ENCODE measurements around the gene GABARAP.
A peak's percentile ranks its signal among the peaks of the same experiment; 100 is the strongest.

GABARAP gene

GRCh38 chr17:7281074-7281952 is 39.1 kb upstream of the GABARAP start, which contains the start of gene SLC2A4 (continued):
- TF ChIP-seq, protein P1, sequence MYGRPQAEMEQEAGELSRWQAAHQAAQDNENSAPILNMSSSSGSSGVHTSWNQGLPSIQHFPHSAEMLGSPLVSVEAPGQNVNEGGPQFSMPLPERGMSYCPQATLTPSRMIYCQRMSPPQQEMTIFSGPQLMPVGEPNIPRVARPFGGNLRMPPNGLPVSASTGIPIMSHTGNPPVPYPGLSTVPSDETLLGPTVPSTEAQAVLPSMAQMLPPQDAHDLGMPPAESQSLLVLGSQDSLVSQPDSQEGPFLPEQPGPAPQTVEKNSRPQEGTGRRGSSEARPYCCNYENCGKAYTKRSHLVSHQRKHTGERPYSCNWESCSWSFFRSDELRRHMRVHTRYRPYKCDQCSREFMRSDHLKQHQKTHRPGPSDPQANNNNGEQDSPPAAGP (tag by site-specific recombination; IDR thresholded peaks at IDR 0.05) = 0 out of 2 replicates have a peak, but pooled peaks have one; percentile 24
- TF ChIP-seq ZNF585B (tag by site-specific recombination; IDR thresholded peaks at IDR 0.05) = no peak
- no peak for TF ChIP-seq ZNF350 (tag by site-specific recombination; IDR thresholded peaks at IDR 0.05)
- 0 out of 2 replicates have a peak, but pooled peaks have one; percentile 33 for TF ChIP-seq ZBTB10 (tag by site-specific recombination; IDR thresholded peaks at IDR 0.05)
- TF ChIP-seq ZNF544 (tag by site-specific recombination; IDR thresholded peaks at IDR 0.05) = no peak
- TF ChIP-seq PRDM10 (tag by site-specific recombination; IDR thresholded peaks at IDR 0.05) = peak; percentile 19; the same call in 1 of the 2 replicates
- 0 out of 2 replicates have a peak, but pooled peaks have one; percentile 3 for TF ChIP-seq HOXC10 (CRISPR knock-in tag; IDR thresholded peaks at IDR 0.05)
- TF ChIP-seq WT1 (tag by site-specific recombination; IDR thresholded peaks at IDR 0.05) = no peak
- TF ChIP-seq ZBTB21 (tag by site-specific recombination; IDR thresholded peaks at IDR 0.05) = no peak
- no peak for TF ChIP-seq ZNF394 (tag by site-specific recombination; IDR thresholded peaks at IDR 0.05; ENCODE audit: borderline replicate concordance)
- TF ChIP-seq, protein P2, sequence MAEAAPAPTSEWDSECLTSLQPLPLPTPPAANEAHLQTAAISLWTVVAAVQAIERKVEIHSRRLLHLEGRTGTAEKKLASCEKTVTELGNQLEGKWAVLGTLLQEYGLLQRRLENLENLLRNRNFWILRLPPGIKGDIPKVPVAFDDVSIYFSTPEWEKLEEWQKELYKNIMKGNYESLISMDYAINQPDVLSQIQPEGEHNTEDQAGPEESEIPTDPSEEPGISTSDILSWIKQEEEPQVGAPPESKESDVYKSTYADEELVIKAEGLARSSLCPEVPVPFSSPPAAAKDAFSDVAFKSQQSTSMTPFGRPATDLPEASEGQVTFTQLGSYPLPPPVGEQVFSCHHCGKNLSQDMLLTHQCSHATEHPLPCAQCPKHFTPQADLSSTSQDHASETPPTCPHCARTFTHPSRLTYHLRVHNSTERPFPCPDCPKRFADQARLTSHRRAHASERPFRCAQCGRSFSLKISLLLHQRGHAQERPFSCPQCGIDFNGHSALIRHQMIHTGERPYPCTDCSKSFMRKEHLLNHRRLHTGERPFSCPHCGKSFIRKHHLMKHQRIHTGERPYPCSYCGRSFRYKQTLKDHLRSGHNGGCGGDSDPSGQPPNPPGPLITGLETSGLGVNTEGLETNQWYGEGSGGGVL (tag by site-specific recombination; IDR thresholded peaks at IDR 0.05) = no peak
- no peak for TF ChIP-seq PRDM1 (tag by site-specific recombination; IDR thresholded peaks at IDR 0.05)
- TF ChIP-seq, protein P3, sequence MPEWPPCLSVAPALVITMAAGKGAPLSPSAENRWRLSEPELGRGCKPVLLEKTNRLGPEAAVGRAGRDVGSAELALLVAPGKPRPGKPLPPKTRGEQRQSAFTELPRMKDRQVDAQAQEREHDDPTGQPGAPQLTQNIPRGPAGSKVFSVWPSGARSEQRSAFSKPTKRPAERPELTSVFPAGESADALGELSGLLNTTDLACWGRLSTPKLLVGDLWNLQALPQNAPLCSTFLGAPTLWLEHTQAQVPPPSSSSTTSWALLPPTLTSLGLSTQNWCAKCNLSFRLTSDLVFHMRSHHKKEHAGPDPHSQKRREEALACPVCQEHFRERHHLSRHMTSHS (tag by site-specific recombination; IDR thresholded peaks at IDR 0.05) = no peak
- TF ChIP-seq YY1 (tag by site-specific recombination; IDR thresholded peaks at IDR 0.05) = no peak
- TF ChIP-seq KLF8 (tag by site-specific recombination; IDR thresholded peaks at IDR 0.05) = peak; percentile 81
- TF ChIP-seq ZNF513 (tag by site-specific recombination; IDR thresholded peaks at IDR 0.05) = no peak
- peak; percentile 0; the same call in 1 of the 2 replicates for TF ChIP-seq SCRT2 (tag by site-specific recombination; IDR thresholded peaks at IDR 0.05)
- TF ChIP-seq ZNF366 (tag by site-specific recombination; conservative IDR thresholded peaks at IDR 0.05) = no peak; the same call in 1 of the 2 replicates
- no peak for TF ChIP-seq ZFP3 (tag by site-specific recombination; IDR thresholded peaks at IDR 0.05; ENCODE audit: low read depth)
- no peak for TF ChIP-seq ZNF292 (tag by site-specific recombination; IDR thresholded peaks at IDR 0.05; ENCODE audit: borderline replicate concordance, low read depth)
